Stimulated activated CD4-positive, alpha-beta T cell treated with anti-CD3 and anti-CD28 coated beads, Interleukin-1b, Interleukin-23, amount 100 ng/mL, for 1 hour (primary cell): Measurements from ENCODE around the gene EVA1C.
"Not testable (repeated sequence)": the region's sequence is repeated elsewhere in the genome, so short reads cannot be mapped to it uniquely, and the experiment has no call there.

Experiments used
- DNase-seq, 2 donors: peaks; one replicate each; pipeline ENCODE4 v3.0.0-alpha.2; 2020; ENCODE audit warnings: low read depth in 2 of 2

EVA1C gene

GRCh38 chr21:32390537-32391224, 21.8 kb upstream of the EVA1C start:
- not testable (repeated sequence) for DNase-seq

DNA sequence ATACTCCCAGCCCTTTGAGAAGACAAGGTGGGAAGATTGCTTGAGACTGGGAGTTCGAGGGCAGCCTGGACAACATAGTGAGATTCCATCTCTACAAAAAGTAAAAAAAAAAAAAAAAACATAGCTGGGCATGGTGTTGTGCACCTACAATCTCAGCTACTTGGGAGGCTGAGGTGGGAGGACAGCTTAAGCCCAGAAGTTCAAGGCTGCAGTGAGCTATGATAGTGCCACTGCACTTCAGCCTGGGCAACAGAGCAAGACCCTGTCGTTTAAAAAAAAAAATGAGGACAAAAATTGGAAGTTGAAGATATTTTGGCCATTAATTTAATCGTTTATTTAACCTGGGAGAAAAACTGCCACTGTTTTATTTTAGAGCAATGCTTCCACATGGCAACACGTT, 20.8 kb upstream of the EVA1C start:
- DNase-seq, result no peak

DNA sequence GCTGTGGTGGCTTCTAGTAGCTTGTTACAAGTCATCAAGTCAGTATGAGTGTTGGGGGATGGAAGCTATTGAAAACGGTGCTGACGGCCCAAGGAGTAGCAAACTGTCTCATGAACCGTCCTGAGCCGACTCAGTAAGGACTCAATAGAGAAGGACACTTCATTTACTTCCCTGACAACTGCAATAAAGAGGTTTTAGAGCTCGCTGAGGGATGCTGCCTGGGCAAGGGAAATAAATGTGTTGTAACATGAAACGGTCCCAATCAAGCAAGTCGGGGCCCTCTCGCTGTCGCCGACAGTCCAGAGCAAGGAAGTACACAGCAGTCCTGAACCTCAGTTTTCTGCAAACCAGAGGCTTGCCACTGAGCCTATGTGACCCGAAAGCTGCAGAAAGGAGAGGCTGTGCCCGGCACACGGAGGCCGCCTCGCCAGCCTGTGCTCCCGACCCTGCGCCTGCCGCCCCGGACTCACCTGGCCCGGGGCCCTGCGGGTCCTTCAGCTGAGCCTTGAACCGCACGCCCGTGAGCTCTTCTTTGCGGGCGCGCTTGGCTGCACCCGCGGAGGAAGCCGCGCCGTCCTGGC, 20.1 kb upstream of the EVA1C start:
- DNase-seq, result peak in 1 of 2 donors; percentile 2

- peak; percentile 88 to 97 for DNase-seq
These were observed 19.4 kb upstream of the EVA1C start, which contains the start of gene URB1 for GRCh38 chr21:32392880-32393676. Gene URB1, minus strand, starts transcription at chr21:32393012. Its CDS starts 102 bp downstream, at chr21:32392910.

- no peak for DNase-seq
These were observed 18.9 kb upstream of the EVA1C start for GRCh38 chr21:32393677-32394001.

DNA sequence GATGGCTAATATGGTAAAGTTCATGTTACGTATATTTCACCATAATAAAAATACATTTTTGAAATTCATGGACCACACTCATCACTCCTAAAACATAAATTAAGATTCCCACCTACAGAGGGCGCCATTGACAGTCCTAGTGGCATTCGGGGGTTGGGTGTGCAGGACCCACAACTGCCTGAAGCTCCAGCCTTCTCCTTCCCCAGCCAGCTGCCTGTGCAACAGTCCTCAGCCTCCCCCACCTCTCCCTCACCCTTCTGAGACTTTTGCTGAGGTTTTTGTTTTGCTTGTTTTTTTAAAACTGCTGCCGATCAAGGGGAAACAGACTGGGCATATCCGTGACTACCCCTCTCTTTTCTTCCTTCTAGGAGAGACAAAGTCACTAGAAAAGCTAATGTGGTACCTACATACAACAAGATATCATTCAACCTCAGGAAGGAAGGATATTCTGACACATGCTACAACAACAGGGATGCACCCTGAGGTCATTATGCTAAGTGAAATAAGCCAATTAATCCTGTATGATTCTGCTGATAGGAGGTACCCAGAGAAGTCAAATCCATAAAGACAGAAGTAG, 9.2 kb upstream of the EVA1C start:
- peak in 1 of 2 donors; percentile 7 for DNase-seq

- no peak for DNase-seq
These were observed 6.1 kb upstream of the EVA1C start for GRCh38 chr21:32406405-32406804.

GRCh38 chr21:32410291-32410690, 2.2 kb upstream of the EVA1C start:
- no peak for DNase-seq

- DNase-seq, result no peak
These were observed 1.6 kb upstream of the EVA1C start for GRCh38 chr21:32410916-32411315.

GRCh38 chr21:32411350-32412161, 950 bp upstream of the EVA1C start:
- DNase-seq, result peak in 1 of 2 donors; percentile 30

- no peak for DNase-seq
These were observed 554 bp downstream of the EVA1C start for GRCh38 chr21:32413015-32413504.

DNA sequence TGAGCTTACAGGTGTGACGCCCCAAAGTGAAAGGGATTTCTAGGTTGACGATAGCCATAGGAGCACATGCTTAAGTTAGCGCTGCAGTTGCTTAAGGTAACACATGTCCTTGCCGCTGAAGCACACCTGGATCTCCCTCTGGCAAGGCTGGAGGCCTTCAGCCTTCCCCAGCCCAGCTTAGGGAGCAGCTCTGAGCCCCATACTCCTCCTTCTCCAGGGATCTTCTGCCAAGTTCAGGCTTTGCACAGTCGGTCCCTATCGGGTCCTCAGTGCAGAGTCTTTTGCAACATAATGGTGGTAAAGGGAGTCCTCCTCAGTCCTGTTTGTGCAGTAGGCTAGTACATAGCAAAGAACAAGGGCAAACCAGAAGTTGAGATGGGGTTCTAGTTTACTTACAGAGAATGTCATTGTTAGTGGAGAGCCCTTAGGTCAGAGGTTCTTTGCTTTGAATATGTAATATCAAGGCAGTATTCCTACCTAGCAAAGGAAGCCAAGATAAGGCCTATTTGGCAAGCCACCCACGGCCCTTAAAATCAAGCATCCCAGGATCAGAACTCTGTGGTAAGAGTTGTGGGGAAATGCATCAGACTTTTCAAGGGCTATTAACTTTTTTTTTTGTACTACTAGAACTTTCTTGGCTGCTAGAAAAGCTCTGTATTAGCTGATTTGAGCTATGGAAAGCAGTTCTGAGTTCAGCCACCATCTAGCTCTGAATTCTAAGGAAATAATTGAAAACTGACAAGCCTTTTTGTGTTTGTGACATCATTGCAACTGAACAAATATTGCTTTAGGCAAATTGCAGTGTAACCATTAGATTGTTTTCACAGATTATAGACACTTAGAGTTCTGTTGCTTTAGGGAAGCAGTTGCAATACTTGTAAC, 1.4 kb downstream of the EVA1C start:
- DNase-seq, result no peak

DNA sequence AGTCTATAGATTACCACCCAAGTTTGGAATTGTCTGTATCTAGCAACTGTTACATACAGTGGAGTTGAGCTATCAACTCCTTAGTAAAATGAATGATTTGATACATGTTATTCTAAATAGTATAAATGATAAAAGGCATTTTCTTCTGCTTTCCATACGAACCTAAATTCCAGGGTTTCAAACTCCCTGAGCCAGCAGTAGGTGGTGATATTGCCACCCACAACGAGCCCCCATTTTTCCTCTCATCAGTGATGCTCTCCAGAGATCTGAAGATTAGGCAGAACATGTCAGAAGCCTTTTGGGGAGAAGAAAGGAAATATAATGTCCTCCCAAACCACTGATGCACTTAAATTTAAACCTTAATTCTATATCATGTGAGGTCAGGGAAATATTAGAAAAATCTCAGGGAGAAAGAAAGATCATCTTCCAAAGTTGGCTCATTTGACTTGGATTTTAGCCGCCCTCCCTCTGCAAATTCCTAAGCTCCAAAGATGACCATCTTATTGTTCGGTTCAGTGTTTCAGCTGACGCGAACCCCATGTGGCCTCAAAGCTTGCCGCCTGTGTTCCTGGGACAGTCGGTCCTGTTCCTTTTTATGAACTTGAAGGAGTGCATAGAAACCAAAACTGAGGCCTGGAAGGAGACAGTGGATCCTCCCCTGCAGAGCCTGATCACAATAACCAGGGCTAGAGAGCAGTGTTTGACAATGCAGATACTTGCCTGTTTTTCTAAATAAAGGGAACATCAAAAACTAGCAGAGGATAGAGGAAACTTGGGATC, 2.3 kb downstream of the EVA1C start:
- DNase-seq, result no peak

- no peak for DNase-seq
These were observed 3.2 kb downstream of the EVA1C start for GRCh38 chr21:32415451-32416398.

- DNase-seq, result no peak
These were observed 5.6 kb downstream of the EVA1C start for GRCh38 chr21:32418146-32418545.

DNA sequence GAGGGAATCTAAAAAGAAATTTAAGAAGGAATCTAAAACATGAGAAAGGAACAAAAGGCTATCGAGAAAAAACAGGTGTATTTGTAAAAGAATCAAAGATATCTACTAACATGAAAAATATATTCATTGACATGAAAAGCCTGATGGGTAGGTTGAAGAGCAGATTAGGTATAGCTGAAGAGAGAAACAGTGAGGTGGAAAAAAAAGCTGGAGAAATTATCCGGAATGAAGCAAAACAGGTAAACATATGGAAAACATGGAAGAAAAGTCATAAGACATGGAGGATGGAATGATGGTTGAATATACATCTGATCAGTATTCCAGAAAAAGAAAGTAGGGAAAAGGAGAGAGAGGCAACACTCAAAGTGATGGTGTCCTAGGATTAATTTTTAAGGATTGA, 9.6 kb downstream of the EVA1C start:
- no peak for DNase-seq

DNA sequence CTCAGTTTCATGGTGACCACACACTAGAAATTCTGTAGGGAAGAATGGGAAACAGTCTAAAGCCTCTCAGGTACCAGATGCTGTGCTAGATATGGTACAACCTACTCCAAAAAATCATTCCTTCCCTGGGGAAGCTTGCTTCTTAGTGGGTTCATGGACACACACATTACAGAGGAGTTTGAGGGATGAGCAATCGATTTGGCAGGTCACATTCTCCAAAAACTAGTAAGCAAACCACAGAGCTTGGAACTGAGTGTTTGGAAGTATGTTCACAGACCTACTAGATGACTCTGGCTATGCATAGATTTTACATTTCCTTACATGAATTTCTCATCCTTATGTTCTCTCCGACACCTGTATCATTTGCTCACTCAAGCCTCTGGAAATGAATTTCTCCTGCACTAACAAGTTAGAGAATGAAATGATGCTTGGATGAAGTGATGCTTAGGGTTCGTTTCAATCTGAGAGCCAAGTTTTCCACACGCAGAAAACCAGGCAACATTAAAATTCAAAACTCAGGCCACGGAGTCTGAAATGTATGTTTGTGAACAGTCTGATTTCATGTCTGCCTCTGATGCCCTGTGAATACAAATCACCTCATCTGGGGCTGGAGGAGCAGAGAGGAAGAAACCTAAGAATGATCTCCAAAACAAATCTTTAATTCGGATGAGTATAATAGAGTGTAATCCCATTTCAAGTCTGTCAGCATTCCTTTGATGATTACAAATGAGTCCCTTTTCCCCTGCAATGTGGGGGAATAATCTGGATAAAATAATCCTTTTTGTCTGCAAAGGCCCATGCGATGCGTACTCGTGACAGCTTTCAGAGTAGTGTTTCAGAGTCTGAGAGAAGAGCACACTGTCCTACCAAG, 11.0 kb downstream of the EVA1C start:
- DNase-seq, result no peak

- no peak for DNase-seq
These were observed 11.7 kb downstream of the EVA1C start for GRCh38 chr21:32424191-32424535.
